H54 (cell line): ENCODE data around the gene LRP1B.
A peak's percentile ranks its signal among the peaks of the same experiment; 100 is the strongest.
"Not testable (repeated sequence)": the region's sequence is repeated elsewhere in the genome, so short reads cannot be mapped to it uniquely, and the experiment has no call there.

Source experiments
- DNase-seq: peaks from one replicate; pipeline ENCODE4 v3.0.0; 2011; ENCODE audit warnings: low spot score, mixed read lengths; ENCODE audit not compliant: insufficient read length
- FAIRE-seq: peaks from 3 replicates; lab custom pipeline; 2011; peaks lifted over from hg19 to GRCh38; lab: Jason Lieb, UNC
- POLR2A ChIP-seq: IDR thresholded peaks from 2 replicates; pipeline ENCODE4 v1.6.1; 2011; ENCODE audit warnings: low read depth, mild to moderate bottlenecking, low read length

Gene LRP1B

DNA sequence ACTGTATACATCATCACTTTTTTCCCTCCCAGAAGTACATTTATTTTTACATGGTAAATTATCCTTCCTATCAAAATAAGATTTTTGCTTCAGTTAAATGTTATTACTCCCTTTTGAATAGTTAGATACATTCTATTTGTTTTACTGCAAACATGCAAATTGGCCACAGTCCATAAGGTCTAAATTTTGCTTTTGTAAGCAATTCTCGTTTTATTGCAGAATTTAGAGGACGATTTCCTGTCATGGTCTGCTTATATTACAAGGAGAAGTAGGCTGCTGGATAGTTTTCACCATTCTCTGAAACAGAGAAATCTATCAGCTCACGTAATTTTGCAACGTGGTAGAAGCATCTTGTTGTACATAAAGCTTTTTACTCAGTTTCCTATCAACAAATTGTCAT is 1632.5 kb downstream of the LRP1B start:
- FAIRE-seq (no peak), DNase-seq (no peak)
- TF ChIP-seq POLR2A = no peak

DNA sequence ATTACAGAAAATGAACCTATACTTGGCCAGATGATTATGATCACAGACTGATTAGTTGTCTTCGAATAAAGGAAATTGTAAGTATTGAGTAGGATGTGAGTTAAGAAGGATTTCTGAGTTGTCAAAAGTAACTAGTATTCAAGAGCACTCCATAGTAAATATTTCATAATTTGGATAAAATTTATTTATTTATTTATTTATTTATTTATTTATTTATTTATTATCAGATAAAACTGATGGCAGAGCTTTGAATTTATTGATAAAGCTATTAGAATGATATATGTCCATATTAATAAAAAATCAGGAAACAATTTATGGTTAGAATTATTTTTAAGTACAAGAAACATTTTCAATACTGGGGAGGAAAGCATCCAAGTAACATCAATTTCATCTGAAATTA is 1634.1 kb downstream of the LRP1B start:
- DNase-seq = no peak
- no peak for FAIRE-seq
- no peak for TF ChIP-seq POLR2A

DNA sequence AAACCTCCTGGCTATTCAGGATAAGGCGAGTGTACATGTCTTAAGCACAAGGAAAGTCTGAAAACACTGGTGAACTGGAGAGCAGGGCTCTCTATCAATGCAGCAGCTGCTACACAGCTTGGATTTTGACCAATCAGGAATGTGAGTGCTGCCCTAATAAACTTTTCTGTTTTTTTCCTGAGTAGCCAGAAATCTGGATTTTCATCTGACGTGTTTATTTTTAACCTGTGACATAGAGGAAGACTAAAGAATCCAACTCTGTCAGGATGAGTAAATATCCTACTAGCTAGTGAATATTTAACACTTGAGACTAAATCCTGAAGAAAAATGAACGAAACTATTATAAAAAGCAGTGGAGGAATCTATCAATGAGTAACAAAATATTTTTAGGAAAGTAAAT is 1638.9 kb downstream of the LRP1B start:
- DNase-seq = no peak
- no peak for FAIRE-seq
- no peak for TF ChIP-seq POLR2A

DNA sequence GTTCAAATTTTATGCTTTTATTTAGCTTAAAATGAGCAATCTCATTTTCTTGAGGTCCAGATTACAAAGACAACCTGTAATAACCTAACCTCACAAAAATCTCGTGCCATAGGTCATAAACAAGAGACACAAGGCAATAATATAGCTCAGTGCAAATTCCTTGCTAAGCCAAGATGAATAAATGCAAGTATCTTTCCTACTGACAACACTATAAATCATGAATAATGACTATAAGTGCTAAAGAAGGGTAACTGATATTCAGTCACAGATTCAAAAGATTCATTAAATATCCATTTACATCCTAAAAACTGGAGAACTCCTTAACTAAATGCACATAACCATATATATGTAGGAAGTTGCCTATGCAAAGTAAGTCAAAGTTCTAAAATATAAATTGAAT is 1641.6 kb downstream of the LRP1B start:
- DNase-seq (no peak), FAIRE-seq (no peak)
- TF ChIP-seq POLR2A = no peak

DNA sequence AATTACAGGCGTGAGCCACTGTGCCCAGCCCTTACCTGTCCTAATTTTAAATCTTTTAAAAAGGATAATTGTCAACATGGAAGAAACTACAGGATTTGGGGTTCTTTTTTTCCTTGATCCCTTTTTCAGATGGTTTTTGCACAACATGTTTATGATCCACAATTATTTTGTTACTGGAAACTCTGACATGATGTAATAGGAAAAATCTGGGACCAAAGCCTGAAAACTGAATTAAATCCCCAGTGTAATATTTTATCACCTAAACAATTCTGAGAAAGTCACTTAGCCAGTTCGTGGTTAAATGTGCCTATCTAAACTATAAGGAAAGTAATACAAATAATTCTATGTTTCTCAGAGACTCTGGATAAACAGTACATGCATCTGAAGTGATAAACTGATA is 1649.7 kb downstream of the LRP1B start:
- no peak for DNase-seq
- TF ChIP-seq POLR2A = no peak
- FAIRE-seq = no peak

DNA sequence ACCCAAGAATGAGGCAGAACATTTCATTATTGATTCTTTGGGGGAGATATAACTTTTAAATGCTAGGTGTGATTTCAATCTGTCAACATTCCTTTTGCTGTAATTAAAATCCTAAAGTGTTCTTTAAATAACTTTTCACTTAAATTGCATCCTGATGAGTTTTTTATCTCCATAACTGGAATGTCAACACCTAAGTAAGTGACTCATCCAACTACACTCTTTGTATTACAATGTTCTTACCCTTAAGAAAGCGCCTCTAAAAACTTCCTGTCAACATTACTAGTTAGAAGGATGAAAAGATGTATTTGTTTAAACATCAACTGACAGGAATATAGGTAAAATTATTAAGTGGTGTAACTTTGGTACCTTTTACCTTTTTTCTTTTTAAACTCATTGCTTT is 1657.0 kb downstream of the LRP1B start:
- DNase-seq (no peak), FAIRE-seq (no peak)
- TF ChIP-seq POLR2A = no peak

DNA sequence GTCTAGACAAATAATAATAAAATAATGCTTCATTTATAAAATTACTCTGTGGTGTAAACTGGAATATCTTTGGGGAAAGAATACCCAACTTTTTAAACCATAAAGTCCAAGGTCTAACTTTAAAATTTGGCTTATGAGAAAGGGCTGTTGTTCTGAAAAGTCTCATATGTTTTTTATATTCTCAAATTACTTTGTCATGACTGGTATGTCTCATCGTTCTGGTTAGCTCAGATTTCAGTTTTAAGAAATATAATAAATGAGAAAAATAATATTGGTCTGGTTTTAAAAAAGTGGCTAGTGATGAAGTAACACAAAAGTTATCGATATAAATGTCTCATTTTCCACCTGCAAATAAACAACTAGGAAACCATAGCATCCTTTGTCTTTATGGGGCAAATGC is 1658.1 kb downstream of the LRP1B start:
- no peak for FAIRE-seq
- no peak for DNase-seq
- no peak for TF ChIP-seq POLR2A

DNA sequence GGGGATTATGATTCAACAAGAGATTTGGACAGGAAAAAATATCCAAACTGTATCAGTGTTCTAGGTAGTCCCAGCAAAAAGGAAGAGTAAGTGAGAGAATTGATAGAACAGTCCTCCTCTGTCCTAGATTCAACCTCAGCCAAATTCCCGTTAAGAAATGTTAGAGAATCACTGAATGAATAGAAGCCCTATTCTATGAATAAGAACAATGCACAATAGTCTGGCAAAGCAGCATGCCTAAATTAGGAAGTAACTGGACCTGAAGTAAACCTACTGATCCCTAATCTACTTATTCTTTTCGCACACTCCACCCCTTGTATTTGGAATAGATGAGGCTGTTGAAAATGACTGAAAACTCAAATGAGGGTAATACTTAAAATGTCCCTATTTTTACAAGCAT is 1665.5 kb downstream of the LRP1B start:
- no peak for TF ChIP-seq POLR2A
- no peak for FAIRE-seq
- DNase-seq = no peak

DNA sequence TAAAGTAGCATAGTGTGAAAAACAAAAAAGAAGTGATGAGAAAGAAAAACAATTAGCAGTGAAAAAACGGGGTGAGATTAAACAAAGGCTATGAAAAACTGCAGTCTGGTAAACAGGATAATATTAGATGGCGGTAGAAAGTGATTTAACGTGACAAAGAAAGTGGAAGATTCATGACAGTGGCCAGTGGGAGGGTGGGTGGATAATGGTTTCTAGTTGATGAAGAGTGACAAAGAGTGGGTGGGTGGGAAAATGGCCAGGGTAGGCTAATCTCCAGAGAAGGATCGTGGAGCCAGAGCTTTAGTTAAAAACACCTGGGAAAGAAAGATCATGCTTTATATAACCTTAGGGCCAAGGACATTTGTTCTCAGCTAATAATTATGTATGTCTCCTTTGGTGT is 1667.8 kb downstream of the LRP1B start:
- no peak for FAIRE-seq
- no peak for DNase-seq
- no peak for TF ChIP-seq POLR2A

DNA sequence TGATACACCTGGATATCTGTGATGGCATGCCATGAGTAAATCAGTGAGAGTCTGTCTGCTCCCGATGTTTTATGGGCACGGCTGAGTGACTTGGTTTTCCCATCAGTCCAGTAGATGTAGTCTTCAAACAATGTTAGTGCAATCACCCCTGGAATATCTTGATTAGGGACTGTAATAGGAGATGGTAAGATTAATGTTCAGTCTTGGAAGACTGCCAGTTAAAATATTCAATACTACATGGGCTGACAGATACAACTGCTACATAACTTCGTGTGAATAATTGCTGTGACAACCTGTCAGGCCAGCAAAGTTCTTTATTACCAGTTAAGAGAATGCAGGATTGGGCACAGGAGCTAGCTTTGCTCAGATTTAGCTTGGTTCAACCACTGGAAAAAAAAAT is 1673.3 kb downstream of the LRP1B start:
- no peak for TF ChIP-seq POLR2A
- peak; percentile 50 for FAIRE-seq
- no peak for DNase-seq

DNA sequence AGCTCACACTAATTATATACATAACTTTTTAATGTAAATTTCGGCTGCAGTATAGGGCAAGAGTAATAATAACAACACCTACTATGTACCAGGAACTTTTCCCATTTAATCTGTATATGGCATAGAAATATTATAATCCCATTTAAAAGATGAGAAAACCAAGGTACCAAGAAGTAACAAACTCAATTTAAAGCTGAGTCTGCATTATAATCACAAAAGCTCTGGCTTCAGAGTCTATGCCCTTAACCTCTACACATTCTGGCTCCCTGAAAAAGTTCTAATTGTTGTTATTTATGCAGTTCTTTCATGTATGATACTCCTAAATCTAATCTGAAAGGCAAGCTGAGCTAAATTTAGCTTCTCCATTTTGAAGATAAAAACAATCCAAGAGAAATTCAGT is 1675.5 kb downstream of the LRP1B start:
- FAIRE-seq = no peak
- TF ChIP-seq POLR2A = no peak
- no peak for DNase-seq

DNA sequence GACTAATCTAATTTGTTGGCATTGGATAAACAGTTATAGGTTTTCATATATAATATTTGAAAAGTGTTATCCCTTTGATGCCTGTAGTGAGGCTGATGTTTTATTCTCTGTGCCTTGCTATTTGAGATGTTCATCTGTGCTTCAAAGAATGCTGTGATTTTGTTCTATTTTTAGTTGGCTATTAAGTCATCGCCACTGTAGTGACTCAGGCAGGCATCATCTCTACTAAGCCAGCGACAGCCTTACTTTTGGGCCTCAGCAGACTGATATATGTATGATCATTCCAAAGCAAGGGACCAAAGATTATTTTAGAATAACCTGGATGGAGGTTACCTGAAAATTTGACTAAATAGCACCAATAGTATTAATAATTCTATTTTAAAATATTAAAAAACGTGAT is 1676.1 kb downstream of the LRP1B start:
- no peak for TF ChIP-seq POLR2A
- peak; percentile 87 for FAIRE-seq

DNA sequence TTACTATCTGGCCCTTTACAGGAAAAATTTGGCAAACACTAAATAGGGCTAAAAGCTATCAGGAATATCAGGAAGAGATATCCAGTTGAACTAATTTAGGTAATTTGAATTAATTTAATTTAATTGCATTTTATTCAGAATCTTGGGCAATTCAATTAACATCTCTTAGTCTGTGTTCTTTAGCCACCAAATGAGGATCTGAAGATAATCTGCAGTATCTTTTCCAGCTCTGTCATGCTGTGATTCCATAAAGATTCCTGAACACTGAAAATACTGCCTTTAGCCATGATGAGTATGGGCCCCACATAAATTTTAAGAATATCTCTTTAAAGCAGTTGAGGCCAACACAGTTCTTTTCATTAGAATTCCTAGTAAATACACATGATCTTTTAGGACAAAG is 1679.5 kb downstream of the LRP1B start:
- DNase-seq = no peak
- FAIRE-seq = no peak
- no peak for TF ChIP-seq POLR2A

More for the DNA sequence above, 1676.1 kb downstream of the LRP1B start:
- DNase-seq = peak; percentile 26

DNA sequence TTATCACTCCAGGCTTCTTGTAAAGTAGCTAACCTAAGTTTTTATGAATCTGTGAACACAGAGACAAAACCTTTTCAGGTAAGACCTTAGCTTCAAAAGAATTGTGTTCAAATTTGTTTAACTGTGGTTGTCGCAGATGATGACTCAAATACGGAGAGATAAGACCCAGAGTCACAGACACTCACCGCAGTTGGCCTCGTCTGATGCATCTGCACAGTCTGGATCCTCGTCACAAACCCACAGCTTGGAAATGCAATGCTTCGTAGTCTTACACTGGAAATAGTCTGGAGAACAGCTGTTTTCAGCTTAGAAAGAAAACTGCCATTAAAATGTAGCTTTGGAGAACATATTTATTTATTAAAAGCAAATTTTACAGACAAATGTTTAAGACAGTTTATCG is 1688.5 kb downstream of the LRP1B start:
- FAIRE-seq (no peak), DNase-seq (no peak)
- no peak for TF ChIP-seq POLR2A

DNA sequence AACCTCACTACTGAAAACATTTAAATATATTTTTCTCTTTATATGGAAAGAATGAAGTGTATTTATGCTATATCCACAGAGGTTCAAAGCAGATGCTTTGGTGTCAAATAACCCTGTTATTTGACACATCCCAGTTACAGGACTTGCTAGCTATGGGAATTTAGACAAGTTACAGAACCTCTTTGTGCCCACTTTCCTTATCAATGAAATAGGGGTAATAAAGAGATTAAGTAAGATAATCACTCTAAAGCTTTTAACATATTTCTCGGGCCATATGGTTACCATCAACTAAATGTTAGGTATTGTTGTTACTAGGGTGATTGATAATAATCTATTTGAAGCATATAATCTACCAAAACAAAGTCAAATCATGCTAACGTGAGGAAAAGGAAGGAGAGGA is 1690.0 kb downstream of the LRP1B start:
- TF ChIP-seq POLR2A = no peak
- DNase-seq = no peak
- FAIRE-seq = no peak

DNA sequence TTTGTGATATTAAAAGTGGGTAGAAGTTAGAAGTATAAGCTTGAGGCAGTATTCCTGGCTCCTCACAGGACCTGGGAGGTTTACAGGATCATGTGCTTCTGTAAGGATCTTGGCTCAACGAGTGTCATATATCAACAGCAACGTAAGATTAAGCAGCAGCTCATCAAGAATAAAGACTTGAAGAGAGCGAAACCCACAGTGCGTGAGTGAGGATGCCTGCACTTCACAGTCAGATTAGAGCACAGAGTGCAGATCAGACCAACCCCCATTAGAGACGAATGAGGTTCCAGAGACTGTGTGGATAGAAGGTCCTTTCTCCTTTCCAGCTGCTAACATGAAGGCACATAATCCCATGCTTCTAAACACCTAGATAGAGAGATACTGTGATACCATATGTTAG is 1693.9 kb downstream of the LRP1B start:
- DNase-seq = no peak
- no peak for FAIRE-seq
- no peak for TF ChIP-seq POLR2A

DNA sequence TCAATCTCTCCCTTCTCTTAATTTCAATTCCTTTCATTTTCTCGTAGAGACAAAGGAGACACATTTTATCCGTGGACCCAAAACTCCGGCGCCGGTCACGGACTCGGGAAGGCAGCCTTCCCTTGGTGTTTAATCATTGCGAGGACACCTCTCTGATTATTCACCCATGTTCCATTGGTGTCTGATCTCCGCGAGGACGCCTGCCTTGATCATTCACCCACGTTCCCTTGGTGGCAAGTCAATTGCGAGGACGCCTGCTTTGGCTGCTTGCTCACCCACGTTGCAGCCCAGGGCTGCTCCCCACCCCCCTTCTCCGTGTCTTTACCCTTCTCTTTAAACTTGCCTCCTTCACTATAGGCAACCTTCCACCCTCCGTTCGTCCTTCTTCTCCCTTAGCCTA is 1703.8 kb downstream of the LRP1B start:
- not testable (repeated sequence) for FAIRE-seq, DNase-seq
